ENCODE data around the gene MRAP2. TPM values are rescaled to one million over a fixed set of nuclear protein-coding genes. Genes with fewer than 3 reads are reported as not detected.
"Not testable (repeated sequence)": the region's sequence is repeated elsewhere in the genome, so short reads cannot be mapped to it uniquely, and the experiment has no call there.

MRAP2 gene
- total RNA-seq, 5 donors from 2014 or later (not counting 1 experiment from before 2014, with no cell fraction given), result not detected

DNA sequence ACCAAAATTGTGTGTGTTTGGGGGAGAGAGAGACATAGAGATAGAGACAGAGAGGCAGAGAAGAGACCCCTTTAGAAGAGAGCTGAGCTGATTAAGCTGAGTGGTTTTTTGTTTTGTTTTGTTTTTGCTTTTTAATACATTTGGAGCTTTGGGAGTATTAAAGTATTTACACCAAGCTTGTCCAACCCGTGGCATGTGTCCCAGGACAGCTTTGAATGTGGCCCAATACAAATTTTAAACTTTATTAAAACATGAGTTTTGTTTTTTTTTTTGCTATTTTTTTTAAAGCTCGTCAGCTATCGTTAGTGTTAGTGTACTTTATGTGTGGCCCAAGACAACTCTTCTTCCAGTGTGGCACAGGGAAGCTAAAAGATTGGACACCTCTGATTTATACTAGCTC, 56.0 kb downstream of the MRAP2 start:
- Mint-ChIP-seq H3K4me3 (no peak overlapping the region), H3K36me3 (no peaks in the 10 kb centered on the region), H3K4me1 (no peaks in the 10 kb centered on the region), H3K9me3 (peaks cover 0 to 3% (median 0%) of the 10 kb centered on the region in 3 donors), H3K27ac (no peak overlapping the region), H3K27me3 (peaks cover 5 to 9% of the 10 kb centered on the region in 2 donors)
- Histone ChIP-seq H3K9me3 (no peaks in the 10 kb centered on the region), H3K27me3 (replicated peaks in 1 of 2; ENCODE audit: control insufficient read depth in 2 of 2, extremely low read depth in 1 of 2, insufficient read depth in 2 of 2, low read length in 1 of 2) (no peaks in the 10 kb centered on the region), H3K36me3 (ENCODE audit: control insufficient read depth in 2 of 2, extremely low read depth in 1 of 2, insufficient read depth in 1 of 2, low read length in 1 of 2) (no peaks in the 10 kb centered on the region), H3K4me3 (ENCODE audit: control insufficient read depth in 1 of 2, extremely low read depth in 1 of 2, low read length in 1 of 2) (no peak overlapping the region), H3K4me1 (ENCODE audit: control insufficient read depth in 1 of 2, extremely low read depth in 1 of 2, insufficient read depth in 2 of 2, low read length in 2 of 2) (no peaks in the 10 kb centered on the region), H3K27ac (ENCODE audit: low read length) (no peak overlapping the region)
- ATAC-seq (replicated peaks in 1 of 4) (no peak), DNase-seq (no peak)
- ChIA-PET CTCF (no interaction called here), POLR2A (no interaction called here)
- WGBS (ENCODE audit: insufficient coverage), result no CpG with 5 or more reads among the region's 3 CpGs

DNA sequence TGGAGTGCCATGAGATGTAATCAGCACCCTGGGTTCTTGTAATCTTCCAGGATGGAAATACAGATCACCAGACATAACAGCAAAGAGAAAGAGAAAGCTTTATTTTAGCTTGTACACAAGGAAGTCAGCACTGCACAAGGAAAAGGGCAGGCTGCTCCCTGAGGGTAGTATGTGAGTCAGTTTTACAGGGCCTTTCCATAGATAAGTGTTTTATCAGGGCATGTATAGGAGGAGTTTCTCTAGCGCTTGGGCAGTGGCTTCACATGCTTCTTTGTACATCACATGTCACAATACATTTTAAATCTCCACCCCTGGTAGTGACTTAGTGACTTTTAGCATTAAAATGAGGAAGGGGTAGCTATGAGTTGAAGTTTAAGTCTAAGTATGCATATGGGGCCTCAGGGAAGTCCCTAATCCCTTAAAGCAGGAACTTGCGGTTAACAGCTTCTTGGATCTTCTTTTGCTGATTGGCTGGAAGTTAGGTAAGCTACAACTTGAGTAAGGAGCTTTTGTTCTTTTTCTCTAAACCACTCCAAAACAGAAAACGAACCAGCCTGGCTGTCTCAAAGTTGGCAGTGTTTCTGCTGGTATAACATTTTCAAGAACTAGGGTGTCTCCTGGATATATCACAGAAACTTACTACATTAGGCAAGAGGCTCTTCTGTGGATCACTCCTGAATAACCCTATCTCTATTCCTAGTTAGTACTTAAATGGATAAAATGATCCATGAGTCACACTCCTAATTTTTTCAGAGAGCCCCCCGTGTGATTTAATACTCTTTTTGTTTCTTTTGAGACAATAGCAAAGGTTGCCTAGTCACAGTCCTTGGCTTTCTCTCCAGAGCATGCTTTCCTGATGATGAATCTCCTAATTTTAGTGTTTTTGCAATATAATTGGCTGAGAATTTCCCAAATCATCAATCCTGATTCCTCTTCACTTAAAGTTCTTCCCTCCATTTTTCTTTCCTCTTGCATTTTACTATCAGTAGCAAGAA, 60.2 kb downstream of the MRAP2 start:
- H3K36me3 ChIP-seq (ENCODE audit: control insufficient read depth in 2 of 2, extremely low read depth in 1 of 2, insufficient read depth in 1 of 2, low read length in 1 of 2), result no peaks in the 10 kb centered on the region
- H3K9me3 ChIP-seq, result no peaks in the 10 kb centered on the region
- DNase-seq (no peak), ATAC-seq (replicated peaks in 1 of 4) (no peak)
- ChIA-PET POLR2A (no interaction called here), CTCF (no interaction called here)
- H3K4me1 Mint-ChIP-seq, result no peaks in the 10 kb centered on the region
- H3K36me3 Mint-ChIP-seq, result no peaks in the 10 kb centered on the region
- no peak overlapping the region for H3K27ac Mint-ChIP-seq
- H3K27ac ChIP-seq (ENCODE audit: low read length), result no peak overlapping the region
- WGBS (ENCODE audit: insufficient coverage), result no CpG with 5 or more reads among the region's 4 CpGs
- H3K4me1 ChIP-seq (ENCODE audit: control insufficient read depth in 1 of 2, extremely low read depth in 1 of 2, insufficient read depth in 2 of 2, low read length in 2 of 2), result no peaks in the 10 kb centered on the region
- peaks cover 4 to 9% of the 10 kb centered on the region in 2 donors for H3K27me3 Mint-ChIP-seq
- H3K9me3 Mint-ChIP-seq, result no peaks in the 10 kb centered on the region
- no peaks in the 10 kb centered on the region for H3K27me3 ChIP-seq (replicated peaks in 1 of 2; ENCODE audit: control insufficient read depth in 2 of 2, extremely low read depth in 1 of 2, insufficient read depth in 2 of 2, low read length in 1 of 2)
- H3K4me3 ChIP-seq (ENCODE audit: control insufficient read depth in 1 of 2, extremely low read depth in 1 of 2, low read length in 1 of 2), result no peak overlapping the region
- H3K4me3 Mint-ChIP-seq, result no peak overlapping the region

DNA sequence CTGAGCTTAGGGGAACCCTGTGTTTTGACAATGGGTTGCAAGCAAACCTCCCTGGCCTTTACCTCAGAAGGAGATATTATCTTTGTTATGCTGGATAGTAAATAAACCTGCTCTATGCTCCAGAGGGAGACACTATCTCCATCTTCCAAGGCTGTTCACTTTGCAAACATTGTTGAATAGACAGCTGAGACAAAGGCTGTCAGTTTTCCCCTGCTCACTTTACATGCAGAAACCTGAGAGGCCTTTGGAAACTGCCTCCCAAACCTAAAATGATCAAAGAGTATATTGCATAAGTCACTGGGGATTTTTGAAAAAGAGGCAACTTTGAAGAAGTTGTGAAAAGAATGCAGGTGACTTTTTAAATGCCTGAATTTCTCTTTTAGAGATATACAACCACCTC, 61.6 kb downstream of the MRAP2 start:
- ATAC-seq (replicated peaks in 1 of 4) (no peak), DNase-seq (no peak)
- Mint-ChIP-seq H3K4me1 (no peaks in the 10 kb centered on the region), H3K27me3 (peaks cover 4 to 9% of the 10 kb centered on the region in 2 donors), H3K27ac (no peak overlapping the region), H3K36me3 (no peaks in the 10 kb centered on the region), H3K9me3 (no peaks in the 10 kb centered on the region), H3K4me3 (no peak overlapping the region)
- Histone ChIP-seq H3K27ac (ENCODE audit: low read length) (no peak overlapping the region), H3K27me3 (replicated peaks in 1 of 2; ENCODE audit: control insufficient read depth in 2 of 2, extremely low read depth in 1 of 2, insufficient read depth in 2 of 2, low read length in 1 of 2) (peaks cover 0 to 4% of the 10 kb centered on the region in 2 experiments), H3K4me1 (ENCODE audit: control insufficient read depth in 1 of 2, extremely low read depth in 1 of 2, insufficient read depth in 2 of 2, low read length in 2 of 2) (no peaks in the 10 kb centered on the region), H3K4me3 (ENCODE audit: control insufficient read depth in 1 of 2, extremely low read depth in 1 of 2, low read length in 1 of 2) (no peak overlapping the region), H3K36me3 (ENCODE audit: control insufficient read depth in 2 of 2, extremely low read depth in 1 of 2, insufficient read depth in 1 of 2, low read length in 1 of 2) (no peaks in the 10 kb centered on the region), H3K9me3 (no peaks in the 10 kb centered on the region)
- ChIA-PET CTCF (no interaction called here), POLR2A (no interaction called here)

DNA sequence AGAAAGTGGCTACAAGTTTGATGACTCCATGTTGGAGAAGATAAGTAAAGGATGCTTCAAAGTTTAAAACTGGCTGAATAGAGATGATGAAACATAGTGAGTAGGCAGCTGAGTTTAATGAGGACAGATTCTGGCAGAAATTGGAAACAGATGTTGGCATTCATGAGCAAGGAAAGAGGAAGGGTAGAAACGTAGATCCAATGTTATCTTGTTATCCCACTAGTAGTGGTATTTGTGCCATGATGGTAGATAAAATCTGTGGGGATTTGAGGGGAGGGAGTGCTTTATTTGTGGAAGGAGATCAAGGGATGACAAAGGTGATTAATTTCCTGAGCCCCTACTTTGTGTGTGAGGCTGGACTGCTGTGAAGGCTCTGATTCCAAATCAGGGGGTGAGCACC, 69.5 kb downstream of the MRAP2 start:
- DNase-seq (no peak), ATAC-seq (replicated peaks in 1 of 4) (no peak)
- H3K9me3 ChIP-seq, result no peaks in the 10 kb centered on the region
- WGBS (ENCODE audit: insufficient coverage), result 33% methylated on average over 1 of the region's 1 CpG
- H3K4me3 ChIP-seq (ENCODE audit: control insufficient read depth in 1 of 2, extremely low read depth in 1 of 2, low read length in 1 of 2), result no peak overlapping the region
- H3K36me3 ChIP-seq (ENCODE audit: control insufficient read depth in 2 of 2, extremely low read depth in 1 of 2, insufficient read depth in 1 of 2, low read length in 1 of 2), result no peaks in the 10 kb centered on the region
- H3K4me3 Mint-ChIP-seq, result no peak overlapping the region
- no peaks in the 10 kb centered on the region for H3K4me1 ChIP-seq (ENCODE audit: control insufficient read depth in 1 of 2, extremely low read depth in 1 of 2, insufficient read depth in 2 of 2, low read length in 2 of 2)
- no peak overlapping the region for H3K27ac ChIP-seq (ENCODE audit: low read length)
- H3K27me3 Mint-ChIP-seq, result peaks cover 9 to 17% of the 10 kb centered on the region in 2 donors
- CTCF ChIA-PET, result no interaction called here
- H3K4me1 Mint-ChIP-seq, result no peaks in the 10 kb centered on the region
- H3K27ac Mint-ChIP-seq, result no peak overlapping the region
- H3K36me3 Mint-ChIP-seq, result no peaks in the 10 kb centered on the region
- POLR2A ChIA-PET, result no interaction called here
- peaks cover 0 to 5% of the 10 kb centered on the region in 2 experiments for H3K27me3 ChIP-seq (replicated peaks in 1 of 2; ENCODE audit: control insufficient read depth in 2 of 2, extremely low read depth in 1 of 2, insufficient read depth in 2 of 2, low read length in 1 of 2)
- H3K9me3 Mint-ChIP-seq, result peaks cover 0 to 14% (median 2%) of the 10 kb centered on the region in 3 donors

DNA sequence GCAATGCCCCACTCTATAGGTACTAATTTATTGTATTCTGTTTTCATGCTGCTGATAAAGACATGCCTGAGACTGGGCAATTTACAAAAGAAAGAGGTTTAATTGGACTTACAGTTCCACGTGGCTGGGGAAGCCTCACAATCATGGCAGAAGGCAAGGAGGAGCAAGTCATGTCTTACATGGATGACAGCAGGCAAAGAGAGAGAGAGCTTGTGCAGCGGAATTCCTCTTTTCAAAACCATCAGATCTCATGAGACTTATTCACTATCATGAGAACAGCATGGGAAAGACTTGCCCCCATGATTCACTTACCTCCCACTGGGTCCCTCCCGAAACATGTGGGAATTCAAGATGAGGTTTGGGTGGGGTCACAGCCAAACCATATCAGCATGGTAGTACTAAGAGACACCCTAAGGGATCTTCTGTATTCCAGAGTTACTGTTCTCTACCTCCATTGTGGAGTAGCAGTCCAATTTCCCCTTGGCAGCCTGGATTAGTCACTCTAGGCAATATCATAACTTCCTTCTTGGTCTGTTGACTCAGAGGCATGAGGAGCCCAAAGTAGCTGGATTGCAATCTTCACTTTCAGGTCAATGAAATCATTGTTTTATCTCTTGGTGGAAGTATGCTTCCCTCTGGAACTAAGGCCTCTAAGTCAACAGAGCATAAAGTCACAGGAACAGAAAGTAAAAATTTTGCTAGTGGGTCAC, 71.8 kb downstream of the MRAP2 start:
- ATAC-seq (replicated peaks in 1 of 4); H3K36me3 ChIP-seq (ENCODE audit: control insufficient read depth in 2 of 2, extremely low read depth in 1 of 2, insufficient read depth in 1 of 2, low read length in 1 of 2); H3K4me1 ChIP-seq (ENCODE audit: control insufficient read depth in 1 of 2, extremely low read depth in 1 of 2, insufficient read depth in 2 of 2, low read length in 2 of 2); CTCF ChIA-PET; H3K9me3 ChIP-seq; H3K4me1 Mint-ChIP-seq; DNase-seq; H3K27ac ChIP-seq (ENCODE audit: low read length); H3K36me3 Mint-ChIP-seq; H3K27ac Mint-ChIP-seq; H3K27me3 ChIP-seq (replicated peaks in 1 of 2; ENCODE audit: control insufficient read depth in 2 of 2, extremely low read depth in 1 of 2, insufficient read depth in 2 of 2, low read length in 1 of 2); H3K4me3 ChIP-seq (ENCODE audit: control insufficient read depth in 1 of 2, extremely low read depth in 1 of 2, low read length in 1 of 2); POLR2A ChIA-PET; H3K4me3 Mint-ChIP-seq: not testable (repeated sequence)
- Mint-ChIP-seq H3K27me3 (peaks cover 7 to 16% of the 10 kb centered on the region in 2 donors), H3K9me3 (peaks cover 0 to 14% (median 2%) of the 10 kb centered on the region in 3 donors)
- WGBS (ENCODE audit: insufficient coverage), result no CpG with 5 or more reads among the region's 3 CpGs

DNA sequence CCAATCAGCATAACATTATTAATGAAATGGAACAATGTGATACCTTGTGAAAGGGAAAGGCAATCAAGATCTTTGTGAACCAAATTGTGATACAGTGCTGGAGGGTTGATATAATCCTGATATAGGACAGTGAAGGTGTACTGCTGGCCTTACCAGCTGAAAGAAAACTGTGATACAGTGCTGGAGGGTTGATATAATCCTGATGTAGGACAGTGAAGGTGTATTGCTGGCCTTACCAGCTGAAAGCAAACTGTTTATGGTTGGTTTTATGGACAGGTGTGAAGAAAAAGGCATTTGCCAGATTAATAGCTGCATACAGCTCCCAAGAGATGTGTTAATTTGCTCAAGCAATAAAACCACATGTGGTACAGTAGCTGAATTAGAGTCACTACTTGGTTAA, 73.9 kb downstream of the MRAP2 start:
- Mint-ChIP-seq H3K27me3 (peaks cover under 1 to 2% of the 10 kb centered on the region in 2 donors), H3K4me3 (no peak overlapping the region), H3K36me3 (no peaks in the 10 kb centered on the region), H3K27ac (no peak overlapping the region), H3K9me3 (peaks cover 0 to 8% (median 2%) of the 10 kb centered on the region in 3 donors), H3K4me1 (no peaks in the 10 kb centered on the region)
- H3K36me3 ChIP-seq (ENCODE audit: control insufficient read depth in 2 of 2, extremely low read depth in 1 of 2, insufficient read depth in 1 of 2, low read length in 1 of 2), result no peaks in the 10 kb centered on the region
- no peaks in the 10 kb centered on the region for H3K9me3 ChIP-seq
- H3K4me3 ChIP-seq (ENCODE audit: control insufficient read depth in 1 of 2, extremely low read depth in 1 of 2, low read length in 1 of 2), result no peak overlapping the region
- no peak for ATAC-seq (replicated peaks in 1 of 4)
- no peak for DNase-seq
- no peaks in the 10 kb centered on the region for H3K27me3 ChIP-seq (replicated peaks in 1 of 2; ENCODE audit: control insufficient read depth in 2 of 2, extremely low read depth in 1 of 2, insufficient read depth in 2 of 2, low read length in 1 of 2)
- CTCF ChIA-PET, result no interaction called here
- POLR2A ChIA-PET, result no interaction called here
- H3K4me1 ChIP-seq (ENCODE audit: control insufficient read depth in 1 of 2, extremely low read depth in 1 of 2, insufficient read depth in 2 of 2, low read length in 2 of 2), result no peaks in the 10 kb centered on the region
- no peak overlapping the region for H3K27ac ChIP-seq (ENCODE audit: low read length)
